Pancreas (tissue), 10 donors: ENCODE results near the gene RBM8A. TPM values are rescaled to one million over a fixed set of nuclear protein-coding genes. Genes with fewer than 3 reads are reported as not detected.

ENCODE experiments used
- ATAC-seq, 4 donors: fragments of 200-7000 bp; cut with Tn5 transposase; one replicate each; pipeline versions ENCODE4 v1.8.0 to v1.9.1; 2020; ENCODE audit warnings: mild to moderate bottlenecking in 4 of 4, moderate library complexity in 4 of 4
- DNase-seq, 6 donors: peaks; one replicate each; pipeline ENCODE4 v3.0.0-alpha.2; 2020
- FAIRE-seq: peaks from 2 replicates; lab custom pipeline; 2012; peaks lifted over from hg19 to GRCh38; lab: Jason Lieb, UNC
- H3K27ac ChIP-seq, 4 donors: fragments of 200-600 bp; sonication (generic); 1 replicate in 3 of 4; 2 replicates in 1 of 4; pipeline versions ENCODE4 v1.5.0 to v1.8.0; 2020
- H3K27me3 ChIP-seq, 4 donors: fragments of 200-600 bp; one replicate each; pipeline ENCODE4 v1.8.0; 2021
- H3K36me3 ChIP-seq, 3 donors: fragments of 200-600 bp; sonication (generic) in 1 of 3; one replicate each; pipeline versions ENCODE4 v1.5.0 to v1.8.0; 2020 to 2021
- H3K4me1 ChIP-seq, 3 donors: fragments of 200-600 bp; one replicate each; pipeline ENCODE4 v1.8.0; 2021
- H3K4me3 ChIP-seq, 4 donors: fragments of 200-600 bp; sonication (generic) in 2 of 4; one replicate each; pipeline versions ENCODE4 v1.5.0 to v1.8.0; 2020 to 2021
- H3K9me3 ChIP-seq, 4 donors: fragments of 200-600 bp; one replicate each; pipeline ENCODE4 v1.8.0; 2021
- CTCF ChIP-seq, 4 donors: fragments of 200-600 bp; sonication (generic) in 3 of 4; IDR thresholded peaks; one replicate each; pipeline versions ENCODE4 v1.5.0 to v1.8.0; 2021; ENCODE audit warnings: antibody characterized with exemption in 4 of 4
- WGBS, 2 donors: extraction: QIAGEN DNeasy Blood & Tissue Kit; methylation state at CpG; one replicate each; pipeline ENCODE4 v1.1.7; 2013; 5-methylcytosine and 5-hydroxymethylcytosine counted together
- intact Hi-C, 3 donors: fragments of 100-400 bp; cut with DNase I; formaldehyde crosslinking; loops; one replicate each; pipeline versions ENCODE4 v1.11.1 to v1.14.2; 2022
- polyA plus RNA-seq, 2 donors: library from polyadenylated mRNA; stranded (reverse); fragments of 200-250 nt; gene quantifications; one replicate each; pipeline ENCODE4 v1.2.3, GENCODE V29; 2013
- total RNA-seq, 6 donors: library from RNA; stranded (reverse); fragmentation: NEBNext Ultra II Directional in 4 of 6; extraction: Animal tissue kit (Norgen Biotek cat#: 25700) in 4 of 6; gene quantifications; one replicate each; pipeline versions ENCODE4 v1.2.1 to v1.2.4, GENCODE V29; 2021 to 2023
- donor health status: healthy with polysubstance abuse.
- donor health status: DM: no; HTN: no; CAD: no; lungs with moderate emphysema.
- donor health status: DM: no; HTN: no; CAD: no.
- donor health status: control.
- donor health status: control.
- donor health status: Bipolar disorder and iron deficiency.
- donor health status: DM: yes; HTN: yes; CAD: no.
- donor health status: DM: no; HTN: no; CAD: no.
- donor health status: DM: no; HTN: no; CAD: no.
- donor health status: DM: yes; HTN: yes; CAD: no.

RBM8A gene
- total and polyA plus RNA-seq, 8 donors = 29.5 to 57.9 (median 49.1) TPM

DNA sequence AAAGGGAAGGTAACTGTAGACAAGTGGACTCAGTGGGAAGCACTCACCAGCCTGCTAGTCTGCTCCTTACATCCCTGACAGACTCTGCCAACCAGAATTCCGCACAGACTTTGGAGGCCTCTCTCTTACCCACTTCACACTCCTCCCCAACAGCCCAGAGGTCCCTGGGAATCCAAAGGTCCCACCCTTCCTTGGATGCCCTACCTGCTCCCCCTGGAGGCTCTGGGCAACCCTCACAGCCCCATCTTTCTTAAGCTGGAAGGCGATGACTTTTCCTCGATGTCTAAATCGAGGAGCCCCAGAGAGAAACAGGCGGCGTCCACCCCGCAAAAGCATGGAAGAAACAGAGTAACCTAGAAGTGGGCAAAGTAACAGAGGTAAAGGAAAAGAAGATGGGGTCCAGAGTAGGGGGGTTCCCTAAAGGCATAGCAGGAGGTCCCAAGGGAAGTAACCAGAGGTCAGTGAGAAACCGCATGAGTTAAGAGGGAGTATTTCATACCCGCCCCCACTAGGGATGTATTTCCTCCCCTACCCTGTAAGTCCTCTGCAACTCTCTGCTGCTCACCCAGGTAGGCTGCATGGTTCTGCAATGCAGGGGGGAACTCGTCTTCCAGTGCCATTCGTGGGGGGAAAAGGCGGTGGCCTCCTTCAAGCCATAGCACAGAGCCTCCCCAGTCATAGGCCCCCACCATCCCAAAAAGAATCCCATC, 25.8 kb downstream of the RBM8A start:
- no peak overlapping the region for H3K27ac ChIP-seq
- no peaks in the 10 kb centered on the region for H3K27me3 ChIP-seq
- ATAC-seq = no peak
- WGBS, 2 donors = 79 to 81% methylated on average over 12 of the region's 12 CpGs
- H3K4me1 ChIP-seq = no peaks in the 10 kb centered on the region
- no peak overlapping the region for H3K4me3 ChIP-seq
- TF ChIP-seq CTCF (IDR thresholded peaks at IDR 0.05) = no peak
- H3K9me3 ChIP-seq = no peaks in the 10 kb centered on the region
- no peak for FAIRE-seq
- H3K36me3 ChIP-seq = no peaks in the 10 kb centered on the region
- DNase-seq = no peak
- intact Hi-C loops = no loop called here

GRCh38 chr1:145898756-145899155, 28.5 kb downstream of the RBM8A start:
- no peaks in the 10 kb centered on the region for H3K36me3 ChIP-seq
- DNase-seq (no peak), ATAC-seq (no peak), FAIRE-seq (no peak)
- TF ChIP-seq CTCF (IDR thresholded peaks at IDR 0.05) = no peak
- H3K9me3 ChIP-seq = no peaks in the 10 kb centered on the region
- 92 to 93% methylated on average over 5 of the region's 5 CpGs for WGBS, 2 donors
- no peaks in the 10 kb centered on the region for H3K27me3 ChIP-seq
- no peak overlapping the region for H3K27ac ChIP-seq
- H3K4me1 ChIP-seq = no peaks in the 10 kb centered on the region
- intact Hi-C loops = loop anchor here in 1 of 3 donors (10.0 kb wide), 1 partner anchor 116 kb away; no protein-coding TSS in a partner anchor
- H3K4me3 ChIP-seq = no peak overlapping the region

- WGBS, 2 donors = 49 to 53% methylated on average over 1 of the region's 1 CpG
- Histone ChIP-seq H3K4me3 (no peak overlapping the region), H3K36me3 (no peaks in the 10 kb centered on the region), H3K27me3 (no peaks in the 10 kb centered on the region), H3K27ac (no peak overlapping the region), H3K4me1 (peaks cover 1 to 3% (median 1%) of the 10 kb centered on the region in 3 donors), H3K9me3 (no peaks in the 10 kb centered on the region)
- no peak for FAIRE-seq
- ATAC-seq = no peak
- TF ChIP-seq CTCF (IDR thresholded peaks at IDR 0.05) = no peak
- intact Hi-C loops = loop anchor here in 1 of 3 donors (10.0 kb wide), 1 partner anchor 117 kb away; no protein-coding TSS in a partner anchor
- no peak for DNase-seq
Measured at GRCh38 chr1:145897969-145898368, 29.3 kb downstream of the RBM8A start.

DNA sequence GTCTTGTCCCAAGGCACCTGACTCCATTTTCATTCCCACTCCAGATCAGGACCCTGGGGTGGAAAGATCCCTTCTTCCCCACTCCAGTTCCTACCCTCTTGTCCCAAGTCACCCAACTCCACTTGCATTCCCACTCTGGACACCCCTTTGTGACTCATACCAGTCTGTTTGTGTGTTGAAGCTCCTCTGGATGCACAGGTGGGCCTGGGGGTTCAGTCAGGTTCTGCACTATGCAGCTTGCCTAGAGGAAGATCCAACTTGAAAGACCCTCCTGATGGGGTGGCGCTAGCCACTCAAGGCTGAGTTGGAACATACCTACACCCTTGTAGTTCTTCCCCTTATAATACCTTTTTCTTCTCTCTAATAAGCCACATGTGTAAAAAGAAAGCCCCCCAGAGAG, 31.8 kb downstream of the RBM8A start:
- FAIRE-seq (no peak), ATAC-seq (no peak)
- intact Hi-C loops = loop anchor here in 1 of 3 donors (10.0 kb wide), 1 partner anchor 119 kb away; no protein-coding TSS in a partner anchor

More for the DNA sequence above, 31.8 kb downstream of the RBM8A start:
- DNase-seq = no peak
- Histone ChIP-seq H3K27me3 (no peaks in the 10 kb centered on the region), H3K36me3 (no peaks in the 10 kb centered on the region), H3K27ac (no peak overlapping the region), H3K9me3 (no peaks in the 10 kb centered on the region), H3K4me1 (peaks cover 17 to 27% (median 21%) of the 10 kb centered on the region in 3 donors), H3K4me3 (no peak overlapping the region)
- WGBS, 2 donors = 89 to 91% methylated on average over 1 of the region's 1 CpG
- no peak for TF ChIP-seq CTCF (IDR thresholded peaks at IDR 0.05)
